ENCODE data around the gene EDN2. TPM values are rescaled to one million over a fixed set of nuclear protein-coding genes. Genes with fewer than 3 reads are reported as not detected.

EDN2 gene
- total and polyA plus RNA-seq, 9 donors = 0.20 to 24.8 (median 0.36) TPM; not detected in 4

DNA sequence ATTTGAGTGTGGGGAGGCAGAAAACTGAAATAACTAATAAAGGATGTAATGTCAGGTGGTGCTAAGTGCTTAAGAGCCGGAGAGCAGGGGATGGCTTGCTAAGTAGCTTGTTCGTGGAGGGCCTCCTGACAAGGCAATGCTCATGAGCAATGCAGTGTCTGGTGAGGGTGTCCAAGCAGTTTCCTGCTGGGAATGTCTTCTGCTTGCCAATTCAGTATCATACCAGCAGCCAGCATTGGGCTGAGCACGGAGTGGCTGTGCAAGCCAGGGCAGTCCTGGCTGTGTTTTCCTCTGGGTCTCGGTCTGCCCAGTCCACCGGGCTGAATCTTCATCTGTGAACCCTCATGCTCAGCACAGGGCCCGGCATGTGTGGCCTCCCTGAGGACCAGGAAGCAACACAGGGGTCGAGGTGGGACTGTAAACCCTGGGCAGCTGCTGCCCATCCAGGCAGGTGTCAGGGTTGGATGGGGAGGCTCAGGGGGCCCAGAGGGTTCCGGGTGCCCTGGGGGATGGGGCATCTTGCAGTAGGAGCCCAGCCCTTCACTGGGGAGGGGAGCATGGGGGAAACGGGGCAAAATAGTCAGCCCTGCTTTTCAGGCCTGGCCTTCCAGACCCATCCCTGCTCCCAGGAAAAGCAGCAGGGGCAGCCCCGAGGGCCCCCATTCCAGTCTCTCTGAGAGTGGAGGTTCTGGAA lies 27.5 kb downstream of the EDN2 start:
- TF ChIP-seq, protein P1, sequence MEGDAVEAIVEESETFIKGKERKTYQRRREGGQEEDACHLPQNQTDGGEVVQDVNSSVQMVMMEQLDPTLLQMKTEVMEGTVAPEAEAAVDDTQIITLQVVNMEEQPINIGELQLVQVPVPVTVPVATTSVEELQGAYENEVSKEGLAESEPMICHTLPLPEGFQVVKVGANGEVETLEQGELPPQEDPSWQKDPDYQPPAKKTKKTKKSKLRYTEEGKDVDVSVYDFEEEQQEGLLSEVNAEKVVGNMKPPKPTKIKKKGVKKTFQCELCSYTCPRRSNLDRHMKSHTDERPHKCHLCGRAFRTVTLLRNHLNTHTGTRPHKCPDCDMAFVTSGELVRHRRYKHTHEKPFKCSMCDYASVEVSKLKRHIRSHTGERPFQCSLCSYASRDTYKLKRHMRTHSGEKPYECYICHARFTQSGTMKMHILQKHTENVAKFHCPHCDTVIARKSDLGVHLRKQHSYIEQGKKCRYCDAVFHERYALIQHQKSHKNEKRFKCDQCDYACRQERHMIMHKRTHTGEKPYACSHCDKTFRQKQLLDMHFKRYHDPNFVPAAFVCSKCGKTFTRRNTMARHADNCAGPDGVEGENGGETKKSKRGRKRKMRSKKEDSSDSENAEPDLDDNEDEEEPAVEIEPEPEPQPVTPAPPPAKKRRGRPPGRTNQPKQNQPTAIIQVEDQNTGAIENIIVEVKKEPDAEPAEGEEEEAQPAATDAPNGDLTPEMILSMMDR (IDR thresholded peaks at IDR 0.05) = no peak
- TF ChIP-seq POLR2A (IDR thresholded peaks at IDR 0.05) (no peak), EP300 (IDR thresholded peaks at IDR 0.05) (no peak)
- intact Hi-C loops (cut with DNase I) = no loop called here
- H3K27ac ChIP-seq = no peak overlapping the region
- DNase-seq = no peak
- H3K27me3 ChIP-seq = no peaks in the 10 kb centered on the region
- 84 to 89% (median 88%) methylated on average over 10 of the region's 10 CpGs for whole genome bisulfite sequencing, 3 donors
- H3K4me3 ChIP-seq = no peak overlapping the region
- H3K36me3 ChIP-seq = no peaks in the 10 kb centered on the region
- no peaks in the 10 kb centered on the region for H3K4me1 ChIP-seq (ENCODE audit: insufficient read depth)
- H3K9me3 ChIP-seq = no peaks in the 10 kb centered on the region

DNA sequence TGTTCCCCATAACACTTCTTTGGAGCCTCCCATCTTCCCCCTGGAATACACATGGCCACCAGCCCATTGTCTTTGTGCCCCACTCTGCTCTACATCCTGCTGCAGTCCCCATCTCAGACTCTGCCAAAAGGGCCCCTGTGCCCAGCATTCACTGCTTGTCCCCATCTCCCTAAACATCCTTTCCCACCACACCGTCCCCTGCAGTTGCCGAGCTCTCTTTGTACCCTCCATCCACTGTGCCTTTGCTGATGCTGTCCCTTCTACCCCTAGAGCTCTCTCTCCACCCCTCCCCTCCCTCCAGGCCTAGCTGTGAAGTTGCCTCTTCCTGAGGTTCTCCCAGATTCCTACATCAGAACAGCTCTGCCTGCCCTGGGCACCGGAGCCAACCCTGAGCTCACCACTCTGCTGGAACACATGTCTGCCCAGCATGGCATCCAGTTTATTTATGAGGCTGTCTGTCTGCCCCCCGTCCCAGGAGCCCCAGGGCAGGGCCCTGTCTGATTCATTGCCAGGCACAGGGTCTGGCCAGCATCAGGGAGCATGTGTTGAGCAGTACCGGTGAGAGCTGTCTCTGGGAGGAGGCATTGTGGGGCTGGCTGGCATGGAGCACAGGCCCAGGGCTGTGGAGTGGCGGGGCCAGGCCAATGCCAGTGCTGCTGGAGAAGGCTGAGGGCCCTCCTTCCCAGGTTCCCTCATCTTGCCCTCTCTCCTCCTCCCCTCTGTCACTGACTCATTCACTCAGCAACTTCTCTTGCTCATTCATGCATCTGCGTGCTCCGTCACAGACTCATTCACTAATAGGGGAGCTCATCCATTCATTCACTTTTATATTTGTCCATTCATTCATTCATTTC lies 28.8 kb downstream of the EDN2 start:
- Histone ChIP-seq H3K27me3 (no peaks in the 10 kb centered on the region), H3K4me3 (no peak overlapping the region), H3K27ac (no peak overlapping the region), H3K4me1 (ENCODE audit: insufficient read depth) (no peaks in the 10 kb centered on the region), H3K9me3 (no peaks in the 10 kb centered on the region), H3K36me3 (no peaks in the 10 kb centered on the region)
- TF ChIP-seq, protein P1 (IDR thresholded peaks at IDR 0.05) = no peak
- intact Hi-C loops (cut with DNase I) = no loop called here
- 84 to 96% (median 90%) methylated on average over 8 of the region's 8 CpGs for WGBS, 3 donors
- no peak for DNase-seq

- Histone ChIP-seq H3K4me3 (no peak overlapping the region), H3K4me1 (ENCODE audit: insufficient read depth) (peaks cover 1% of the 10 kb centered on the region), H3K36me3 (no peaks in the 10 kb centered on the region), H3K27ac (no peak overlapping the region), H3K9me3 (no peaks in the 10 kb centered on the region), H3K27me3 (no peaks in the 10 kb centered on the region)
- intact Hi-C loops (cut with DNase I) = no loop called here
- WGBS, 3 donors = 51 to 58% (median 52%) methylated on average over 6 of the region's 6 CpGs
- no peak for TF ChIP-seq POLR2A (IDR thresholded peaks at IDR 0.05)
- TF ChIP-seq EP300 (IDR thresholded peaks at IDR 0.05) = no peak
- TF ChIP-seq, protein P1 (IDR thresholded peaks at IDR 0.05) = no peak
- DNase-seq = no peak
These were observed 30.1 kb downstream of the EDN2 start for GRCh38 chr1:41454406-41454805.

GRCh38 chr1:41452704-41453290 lies 31.7 kb downstream of the EDN2 start:
- no peak for DNase-seq
- intact Hi-C loops (cut with DNase I) = no loop called here
- Histone ChIP-seq H3K9me3 (no peaks in the 10 kb centered on the region), H3K4me3 (no peak overlapping the region), H3K36me3 (no peaks in the 10 kb centered on the region), H3K4me1 (ENCODE audit: insufficient read depth) (peaks cover 2% of the 10 kb centered on the region), H3K27me3 (no peaks in the 10 kb centered on the region), H3K27ac (no peak overlapping the region)
- WGBS, 3 donors = 64 to 81% (median 76%) methylated on average over 11 of the region's 11 CpGs
- TF ChIP-seq EP300 (IDR thresholded peaks at IDR 0.05) = no peak
- TF ChIP-seq POLR2A (IDR thresholded peaks at IDR 0.05) = no peak
- TF ChIP-seq, protein P1 (IDR thresholded peaks at IDR 0.05) = no peak

All from ovary (tissue), 9 donors.